ENCODE measurements around the gene MARK1. TPM values are rescaled to one million over a fixed set of nuclear protein-coding genes. Genes with fewer than 3 reads are reported as not detected.
A peak's percentile ranks its signal among the peaks of the same experiment; 100 is the strongest.

Gene MARK1
- total RNA-seq, 1 donor = 0.72 TPM

- Histone ChIP-seq H4K20me1 (ENCODE audit: insufficient read depth, low read length) (no peaks in the 10 kb centered on the region), H3K4me2 (ENCODE audit: insufficient read depth, low read length) (peak within 1 kb of the TSS; percentile 87), H3K4me1 (ENCODE audit: insufficient read depth, low read length) (peaks cover 5% of the 10 kb centered on the region), H3K36me3 (ENCODE audit: insufficient read depth, low read length) (no peaks in the 10 kb centered on the region), H3K79me2 (ENCODE audit: insufficient read depth, low read length) (no peaks in the 10 kb centered on the region), H3K9me3 (ENCODE audit: low read depth, low read length) (no peaks in the 10 kb centered on the region), H3K4me3 (ENCODE audit: insufficient read depth, low read length) (peak within 1 kb of the TSS; percentile 71), H3K27ac (ENCODE audit: low read depth, low read length) (no peak within 1 kb of the TSS), H2AFZ (ENCODE audit: low read length) (peak within 1 kb of the TSS; percentile 72), H3K27me3 (ENCODE audit: insufficient read depth, low read length) (peaks cover 35% of the 10 kb centered on the region)
- DNase-seq (ENCODE audit: insufficient read length, low spot score, missing footprints) = peak; percentile 98
- peak; percentile 70 for TF ChIP-seq CTCF (IDR thresholded peaks at IDR 0.05; ENCODE audit: extremely low read depth, low read depth, low read length)
Measured at GRCh38 chr1:220690140-220691052, 162.5 kb downstream of the MARK1 start, which contains the start of gene C1orf115. TSS of gene C1orf115 (plus strand) at chr1:220690363. CDS start at chr1:220690403, 40 bp downstream.

GRCh38 chr1:220691053-220691684 lies 163.2 kb downstream of the MARK1 start:
- no peak overlapping the region for H2AFZ ChIP-seq (ENCODE audit: low read length)

GRCh38 chr1:220692436-220693228 lies 164.7 kb downstream of the MARK1 start:
- H3K4me1 ChIP-seq (ENCODE audit: insufficient read depth, low read length) = peaks cover 5% of the 10 kb centered on the region
- no peak overlapping the region for H3K4me3 ChIP-seq (ENCODE audit: insufficient read depth, low read length)
- no peaks in the 10 kb centered on the region for H4K20me1 ChIP-seq (ENCODE audit: insufficient read depth, low read length)
- H3K27me3 ChIP-seq (ENCODE audit: insufficient read depth, low read length) = peaks cover 36% of the 10 kb centered on the region
- no peak overlapping the region for H3K4me2 ChIP-seq (ENCODE audit: insufficient read depth, low read length)
- no peaks in the 10 kb centered on the region for H3K9me3 ChIP-seq (ENCODE audit: low read depth, low read length)
- no peak for TF ChIP-seq CTCF (IDR thresholded peaks at IDR 0.05; ENCODE audit: extremely low read depth, low read depth, low read length)
- DNase-seq (ENCODE audit: insufficient read length, low spot score, missing footprints) = no peak
- no peaks in the 10 kb centered on the region for H3K36me3 ChIP-seq (ENCODE audit: insufficient read depth, low read length)
- no peak overlapping the region for H2AFZ ChIP-seq (ENCODE audit: low read length)
- H3K79me2 ChIP-seq (ENCODE audit: insufficient read depth, low read length) = no peaks in the 10 kb centered on the region
- no peak overlapping the region for H3K27ac ChIP-seq (ENCODE audit: low read depth, low read length)

More at GRCh38 chr1:220691053-220691684, 163.2 kb downstream of the MARK1 start:
- Histone ChIP-seq H3K9me3 (ENCODE audit: low read depth, low read length) (no peaks in the 10 kb centered on the region), H3K36me3 (ENCODE audit: insufficient read depth, low read length) (no peaks in the 10 kb centered on the region), H3K27me3 (ENCODE audit: insufficient read depth, low read length) (peaks cover 36% of the 10 kb centered on the region), H3K4me2 (ENCODE audit: insufficient read depth, low read length) (no peak overlapping the region), H4K20me1 (ENCODE audit: insufficient read depth, low read length) (no peaks in the 10 kb centered on the region), H3K4me1 (ENCODE audit: insufficient read depth, low read length) (peaks cover 5% of the 10 kb centered on the region), H3K27ac (ENCODE audit: low read depth, low read length) (no peak overlapping the region), H3K4me3 (ENCODE audit: insufficient read depth, low read length) (no peak overlapping the region), H3K79me2 (ENCODE audit: insufficient read depth, low read length) (no peaks in the 10 kb centered on the region)
- no peak for DNase-seq (ENCODE audit: insufficient read length, low spot score, missing footprints)
- no peak for TF ChIP-seq CTCF (IDR thresholded peaks at IDR 0.05; ENCODE audit: extremely low read depth, low read depth, low read length)

Data from osteoblast (primary cell).